GM23338 (cell line): Measurements from ENCODE around the gene CYP4F22. TPM values are rescaled to one million over a fixed set of nuclear protein-coding genes. Genes with fewer than 3 reads are reported as not detected.
A peak's percentile ranks its signal among the peaks of the same experiment; 100 is the strongest.

Source experiments
- ATAC-seq: fragments of 200-7000 bp; cut with Tn5 transposase; 3 replicates; pipeline ENCODE4 v1.9.1; 2020
- DNase-seq: peaks from one replicate; pipeline ENCODE4 v3.0.0-alpha.2; 2015; ENCODE audit warnings: low spot score
- H2AFZ ChIP-seq: fragments of 200-600 bp; sonication (generic); 2 replicates; pipeline ENCODE4 v1.8.0; 2016; ENCODE audit warnings: antibody characterized with exemption, mild to moderate bottlenecking, moderate library complexity
- H3F3A ChIP-seq: fragments of 200-600 bp; sonication (generic); replicated peaks from 2 replicates; pipeline ENCODE4 v1.8.0; 2017; ENCODE audit warnings: antibody characterized with exemption, mixed run types, low read depth
- H3K27ac ChIP-seq: fragments of 200-600 bp; sonication (generic); 2 replicates; pipeline ENCODE4 v1.6.1; 2016; ENCODE audit warnings: low read depth
- H3K27me3 ChIP-seq: fragments of 200-600 bp; sonication (generic); 2 replicates; pipeline ENCODE4 v1.8.0; 2016; ENCODE audit warnings: mild to moderate bottlenecking, mixed run types, moderate library complexity; ENCODE audit not compliant: insufficient read depth
- H3K36me3 ChIP-seq: fragments of 200-600 bp; sonication (generic); 2 replicates; pipeline ENCODE4 v1.8.0; 2016; ENCODE audit warnings: mild to moderate bottlenecking; ENCODE audit not compliant: insufficient read depth
- H3K4me1 ChIP-seq: fragments of 200-600 bp; sonication (generic); 2 replicates; pipeline ENCODE4 v1.8.0; 2016; ENCODE audit warnings: mild to moderate bottlenecking, moderate library complexity; ENCODE audit not compliant: insufficient read depth
- H3K4me2 ChIP-seq: fragments of 200-600 bp; sonication (generic); 2 replicates; pipeline ENCODE4 v1.7.1; 2017; ENCODE audit warnings: mixed run types
- H3K4me3 ChIP-seq: fragments of 200-600 bp; sonication (generic); 2 replicates; pipeline ENCODE4 v1.6.1; 2016; ENCODE audit warnings: mixed run types
- H3K79me2 ChIP-seq: fragments of 200-600 bp; sonication (generic); replicated peaks from 2 replicates; pipeline ENCODE4 v1.8.0; 2017; ENCODE audit warnings: mild to moderate bottlenecking; ENCODE audit not compliant: insufficient read depth
- H3K9me2 ChIP-seq: fragments of 200-600 bp; sonication (generic); 2 replicates; pipeline ENCODE4 v1.8.0; 2017; ENCODE audit not compliant: insufficient read depth
- H4K20me1 ChIP-seq: fragments of 200-600 bp; sonication (generic); replicated peaks from 2 replicates; pipeline ENCODE4 v1.8.0; 2017; ENCODE audit warnings: mild to moderate bottlenecking; ENCODE audit not compliant: insufficient read depth
- H3K27ac Mint-ChIP-seq: 2 replicates; pipeline ENCODE4 v1.8.0; 2020; ENCODE audit warnings: inconsistent platforms, mild to moderate bottlenecking, moderate library complexity, mixed read lengths
- H3K27me3 Mint-ChIP-seq: 3 replicates; pipeline ENCODE4 v1.8.0; 2022; ENCODE audit warnings: low read depth, mild to moderate bottlenecking, moderate library complexity, mixed read lengths, inconsistent platforms; ENCODE audit not compliant: insufficient read depth, poor library complexity
- H3K36me3 Mint-ChIP-seq: 3 replicates; pipeline ENCODE4 v1.8.0; 2021; ENCODE audit warnings: low read depth, mild to moderate bottlenecking, inconsistent platforms, moderate library complexity, mixed read lengths
- H3K4me1 Mint-ChIP-seq: 3 replicates; pipeline ENCODE4 v1.8.0; 2020; ENCODE audit warnings: mild to moderate bottlenecking, inconsistent platforms, mixed read lengths
- H3K4me3 Mint-ChIP-seq: 3 replicates; pipeline ENCODE4 v1.8.0; 2021; ENCODE audit warnings: moderate library complexity, mild to moderate bottlenecking, inconsistent platforms, mixed read lengths
- H3K9me3 Mint-ChIP-seq: 3 replicates; pipeline ENCODE4 v1.8.0; 2020; ENCODE audit warnings: moderate library complexity, mild to moderate bottlenecking, inconsistent platforms, mixed read lengths
- CREB1 ChIP-seq: fragments of 250-450 bp; sonication (Bioruptor Pico); IDR thresholded peaks from 2 replicates; pipeline ENCODE4 v1.5.0; 2020; ENCODE audit warnings: low read depth, mild to moderate bottlenecking, moderate library complexity
- CTCF ChIP-seq, 2 experiments: fragments of 200-600 bp in 1 of 2; sonication (generic) in 1 of 2; conservative IDR thresholded peaks; 2 replicates each; pipeline versions ENCODE4 v1.5.1 to v1.6.1; 2016 to 2017; ENCODE audit warnings: antibody characterized with exemption in 2 of 2, low read depth in 2 of 2, mild to moderate bottlenecking in 2 of 2, moderate library complexity in 1 of 2
- ETS1 ChIP-seq: IDR thresholded peaks from 2 replicates; pipeline ENCODE4 v1.6.1; 2016; ENCODE audit warnings: antibody characterized with exemption
- EZH2 ChIP-seq: fragments of 200-600 bp; sonication (generic); IDR thresholded peaks from one replicate; pipeline ENCODE4 v1.8.0; 2017; ENCODE audit warnings: antibody characterized with exemption, mild to moderate bottlenecking, low read depth; ENCODE audit not compliant: unreplicated experiment
- EZH2phosphoT487 ChIP-seq: fragments of 200-600 bp; sonication (generic); IDR thresholded peaks from one replicate; pipeline ENCODE4 v1.8.1; 2018; ENCODE audit warnings: antibody characterized with exemption; ENCODE audit not compliant: unreplicated experiment
- JUNB ChIP-seq: IDR thresholded peaks from one replicate; pipeline ENCODE4 v1.6.1; 2016; ENCODE audit warnings: antibody characterized with exemption; ENCODE audit not compliant: unreplicated experiment
- NANOG ChIP-seq: IDR thresholded peaks from 2 replicates; pipeline ENCODE4 v1.6.1; 2016; ENCODE audit warnings: antibody characterized with exemption, borderline replicate concordance
- POLR2AphosphoS5 ChIP-seq: IDR thresholded peaks from 2 replicates; pipeline ENCODE4 v1.6.1; 2016; ENCODE audit warnings: antibody characterized with exemption, low read depth
- STAT1 ChIP-seq: IDR thresholded peaks from one replicate; pipeline ENCODE4 v1.6.1; 2016; ENCODE audit warnings: antibody characterized with exemption; ENCODE audit not compliant: unreplicated experiment
- ZNF114 ChIP-seq: fragments of 250-450 bp; sonication (Bioruptor Pico); IDR thresholded peaks from 2 replicates; pipeline ENCODE4 v1.5.0; 2020; ENCODE audit warnings: mild to moderate bottlenecking, moderate library complexity
- ZNF462 ChIP-seq: fragments of 250-450 bp; sonication (Bioruptor Pico); IDR thresholded peaks from 2 replicates; pipeline ENCODE4 v1.5.0; 2020; ENCODE audit warnings: mild to moderate bottlenecking, moderate library complexity
- polyA plus RNA-seq: library from polyadenylated mRNA; unstranded; fragments of >200 nt; fragmentation: Nextera tagmentation; extraction: Ambion mirVana; gene quantifications from 2 replicates; pipeline ENCODE4 v1.2.1, GENCODE V29; 2016
- total RNA-seq: library from RNA; depleted of rRNA; stranded (reverse); fragments of >200 nt; shearing (Covaris generic); gene quantifications from 2 replicates; pipeline ENCODE4 v1.2.3, GENCODE V29; 2014

CYP4F22 gene
- total and polyA plus RNA-seq, 2 experiments from 2014 or later = 0.24 to 1.5 TPM

DNA sequence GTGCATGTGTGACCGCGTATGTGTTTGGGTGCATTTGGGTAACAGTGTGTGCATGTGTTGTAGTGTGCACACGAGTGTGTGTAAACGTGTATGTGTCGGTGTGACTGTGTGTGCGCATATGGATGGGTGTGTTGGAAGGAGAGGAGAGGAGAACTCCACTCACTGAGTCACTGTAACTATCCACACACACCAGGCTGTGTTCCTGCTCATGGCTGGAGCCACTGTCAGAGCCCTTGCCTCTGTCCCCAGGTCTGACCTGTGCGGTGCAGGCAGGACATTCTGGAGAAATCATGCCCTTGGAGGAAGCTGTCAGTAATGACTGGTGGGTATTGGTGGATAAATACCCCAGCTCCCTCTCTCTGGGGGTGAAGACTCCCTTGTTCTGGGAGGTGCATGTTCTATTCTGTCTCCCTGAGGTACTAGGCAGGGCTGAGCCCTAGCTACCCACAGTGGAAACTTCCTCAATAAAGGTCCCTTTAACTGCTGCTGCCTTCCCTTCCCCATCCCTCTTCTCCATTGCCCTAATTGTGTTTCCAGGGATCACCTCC lies 48.4 kb downstream of the CYP4F22 start:
- Histone ChIP-seq H3K79me2 (no peaks in the 10 kb centered on the region), H3K27me3 (no peaks in the 10 kb centered on the region), H3K9me2 (no peaks in the 10 kb centered on the region), H3K4me2 (0 out of 2 replicates have a peak overlapping the region, but pooled peaks have one; percentile 79), H3F3A (no peaks in the 10 kb centered on the region), H3K4me3 (peak overlapping the region; percentile 53; the same call in 1 of the 2 replicates), H4K20me1 (no peaks in the 10 kb centered on the region), H3K27ac (no peak overlapping the region), H3K36me3 (no peaks in the 10 kb centered on the region), H2AFZ (peak overlapping the region; percentile 73; the same call in 1 of the 2 replicates), H3K4me1 (no peaks in the 10 kb centered on the region)
- no peak; the same call in 2 of the 3 replicates for ATAC-seq
- peaks cover 37% of the 10 kb centered on the region for H3K9me3 Mint-ChIP-seq
- peaks cover 2% of the 10 kb centered on the region; the same call in 2 of the 3 replicates for H3K4me1 Mint-ChIP-seq
- TF ChIP-seq JUNB (no peak), ETS1 (no peak), STAT1 (no peak), ZNF114 (CRISPR knock-in tag) (no peak), CREB1 (CRISPR knock-in tag) (no peak), NANOG (no peak), POLR2AphosphoS5 (no peak), ZNF462 (CRISPR knock-in tag) (no peak), EZH2 (no peak), EZH2phosphoT487 (no peak), CTCF (conservative IDR thresholded peaks at IDR 0.05; ENCODE audit: low read depth in 2 of 2) (no peak)
- H3K27ac Mint-ChIP-seq = no peak overlapping the region
- no peak for DNase-seq
- peaks cover 9% of the 10 kb centered on the region; the same call in 1 of the 3 replicates for H3K36me3 Mint-ChIP-seq
- peaks cover 7% of the 10 kb centered on the region for H3K27me3 Mint-ChIP-seq
- peak overlapping the region; percentile 51; the same call in 1 of the 3 replicates for H3K4me3 Mint-ChIP-seq
